Measurements from ENCODE around the gene ITGA2B. TPM values are rescaled to one million over a fixed set of nuclear protein-coding genes. Genes with fewer than 3 reads are reported as not detected.

ITGA2B gene
- total and polyA plus RNA-seq, 2 of the 13 experiments (the other 11 are each of a cell fraction or from before 2014, with no cell fraction given) = 0.38 to 1.1 TPM

- TF ChIP-seq STAT5B (CRISPR knock-in tag; IDR thresholded peaks at IDR 0.05) = no peak
- TF ChIP-seq, protein P1, sequence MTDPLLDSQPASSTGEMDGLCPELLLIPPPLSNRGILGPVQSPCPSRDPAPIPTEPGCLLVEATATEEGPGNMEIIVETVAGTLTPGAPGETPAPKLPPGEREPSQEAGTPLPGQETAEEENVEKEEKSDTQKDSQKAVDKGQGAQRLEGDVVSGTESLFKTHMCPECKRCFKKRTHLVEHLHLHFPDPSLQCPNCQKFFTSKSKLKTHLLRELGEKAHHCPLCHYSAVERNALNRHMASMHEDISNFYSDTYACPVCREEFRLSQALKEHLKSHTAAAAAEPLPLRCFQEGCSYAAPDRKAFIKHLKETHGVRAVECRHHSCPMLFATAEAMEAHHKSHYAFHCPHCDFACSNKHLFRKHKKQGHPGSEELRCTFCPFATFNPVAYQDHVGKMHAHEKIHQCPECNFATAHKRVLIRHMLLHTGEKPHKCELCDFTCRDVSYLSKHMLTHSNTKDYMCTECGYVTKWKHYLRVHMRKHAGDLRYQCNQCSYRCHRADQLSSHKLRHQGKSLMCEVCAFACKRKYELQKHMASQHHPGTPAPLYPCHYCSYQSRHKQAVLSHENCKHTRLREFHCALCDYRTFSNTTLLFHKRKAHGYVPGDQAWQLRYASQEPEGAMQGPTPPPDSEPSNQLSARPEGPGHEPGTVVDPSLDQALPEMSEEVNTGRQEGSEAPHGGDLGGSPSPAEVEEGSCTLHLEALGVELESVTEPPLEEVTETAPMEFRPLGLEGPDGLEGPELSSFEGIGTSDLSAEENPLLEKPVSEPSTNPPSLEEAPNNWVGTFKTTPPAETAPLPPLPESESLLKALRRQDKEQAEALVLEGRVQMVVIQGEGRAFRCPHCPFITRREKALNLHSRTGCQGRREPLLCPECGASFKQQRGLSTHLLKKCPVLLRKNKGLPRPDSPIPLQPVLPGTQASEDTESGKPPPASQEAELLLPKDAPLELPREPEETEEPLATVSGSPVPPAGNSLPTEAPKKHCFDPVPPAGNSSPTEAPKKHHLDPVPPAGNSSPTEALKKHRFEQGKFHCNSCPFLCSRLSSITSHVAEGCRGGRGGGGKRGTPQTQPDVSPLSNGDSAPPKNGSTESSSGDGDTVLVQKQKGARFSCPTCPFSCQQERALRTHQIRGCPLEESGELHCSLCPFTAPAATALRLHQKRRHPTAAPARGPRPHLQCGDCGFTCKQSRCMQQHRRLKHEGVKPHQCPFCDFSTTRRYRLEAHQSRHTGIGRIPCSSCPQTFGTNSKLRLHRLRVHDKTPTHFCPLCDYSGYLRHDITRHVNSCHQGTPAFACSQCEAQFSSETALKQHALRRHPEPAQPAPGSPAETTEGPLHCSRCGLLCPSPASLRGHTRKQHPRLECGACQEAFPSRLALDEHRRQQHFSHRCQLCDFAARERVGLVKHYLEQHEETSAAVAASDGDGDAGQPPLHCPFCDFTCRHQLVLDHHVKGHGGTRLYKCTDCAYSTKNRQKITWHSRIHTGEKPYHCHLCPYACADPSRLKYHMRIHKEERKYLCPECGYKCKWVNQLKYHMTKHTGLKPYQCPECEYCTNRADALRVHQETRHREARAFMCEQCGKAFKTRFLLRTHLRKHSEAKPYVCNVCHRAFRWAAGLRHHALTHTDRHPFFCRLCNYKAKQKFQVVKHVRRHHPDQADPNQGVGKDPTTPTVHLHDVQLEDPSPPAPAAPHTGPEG (CRISPR knock-in tag; IDR thresholded peaks at IDR 0.05) = no peak
- no peak for TF ChIP-seq ZFX (CRISPR knock-in tag; IDR thresholded peaks at IDR 0.05; ENCODE audit: low read depth)
- TF ChIP-seq, protein P2, sequence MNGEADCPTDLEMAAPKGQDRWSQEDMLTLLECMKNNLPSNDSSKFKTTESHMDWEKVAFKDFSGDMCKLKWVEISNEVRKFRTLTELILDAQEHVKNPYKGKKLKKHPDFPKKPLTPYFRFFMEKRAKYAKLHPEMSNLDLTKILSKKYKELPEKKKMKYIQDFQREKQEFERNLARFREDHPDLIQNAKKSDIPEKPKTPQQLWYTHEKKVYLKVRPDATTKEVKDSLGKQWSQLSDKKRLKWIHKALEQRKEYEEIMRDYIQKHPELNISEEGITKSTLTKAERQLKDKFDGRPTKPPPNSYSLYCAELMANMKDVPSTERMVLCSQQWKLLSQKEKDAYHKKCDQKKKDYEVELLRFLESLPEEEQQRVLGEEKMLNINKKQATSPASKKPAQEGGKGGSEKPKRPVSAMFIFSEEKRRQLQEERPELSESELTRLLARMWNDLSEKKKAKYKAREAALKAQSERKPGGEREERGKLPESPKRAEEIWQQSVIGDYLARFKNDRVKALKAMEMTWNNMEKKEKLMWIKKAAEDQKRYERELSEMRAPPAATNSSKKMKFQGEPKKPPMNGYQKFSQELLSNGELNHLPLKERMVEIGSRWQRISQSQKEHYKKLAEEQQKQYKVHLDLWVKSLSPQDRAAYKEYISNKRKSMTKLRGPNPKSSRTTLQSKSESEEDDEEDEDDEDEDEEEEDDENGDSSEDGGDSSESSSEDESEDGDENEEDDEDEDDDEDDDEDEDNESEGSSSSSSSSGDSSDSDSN (CRISPR knock-in tag; IDR thresholded peaks at IDR 0.05) = peak; percentile 87; the same call in 1 of the 2 replicates
- no peak; the same call in 1 of the 2 replicates for TF ChIP-seq HDAC2 (CRISPR knock-in tag; IDR thresholded peaks at IDR 0.05)
- peak; percentile 16; the same call in 1 of the 2 replicates for TF ChIP-seq FOXM1 (CRISPR knock-in tag; IDR thresholded peaks at IDR 0.05)
- no peak for TF ChIP-seq MED1 (CRISPR knock-in tag; IDR thresholded peaks at IDR 0.05)
- TF ChIP-seq NONO (IDR thresholded peaks at IDR 0.05) = no peak
- 0 out of 2 replicates have a peak, but pooled peaks have one; percentile 10 for TF ChIP-seq NONO (CRISPR knock-in tag; conservative IDR thresholded peaks at IDR 0.05)
- 0 out of 2 replicates have a peak, but pooled peaks have one; percentile 57 for TF ChIP-seq NCOA1 (CRISPR knock-in tag; IDR thresholded peaks at IDR 0.05)
- TF ChIP-seq PRDM10 (CRISPR knock-in tag; IDR thresholded peaks at IDR 0.05; ENCODE audit: low read depth) = no peak
- no peak for TF ChIP-seq SMYD3 (CRISPR knock-in tag; IDR thresholded peaks at IDR 0.05)
- TF ChIP-seq, protein P3, sequence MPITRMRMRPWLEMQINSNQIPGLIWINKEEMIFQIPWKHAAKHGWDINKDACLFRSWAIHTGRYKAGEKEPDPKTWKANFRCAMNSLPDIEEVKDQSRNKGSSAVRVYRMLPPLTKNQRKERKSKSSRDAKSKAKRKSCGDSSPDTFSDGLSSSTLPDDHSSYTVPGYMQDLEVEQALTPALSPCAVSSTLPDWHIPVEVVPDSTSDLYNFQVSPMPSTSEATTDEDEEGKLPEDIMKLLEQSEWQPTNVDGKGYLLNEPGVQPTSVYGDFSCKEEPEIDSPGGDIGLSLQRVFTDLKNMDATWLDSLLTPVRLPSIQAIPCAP (CRISPR knock-in tag; IDR thresholded peaks at IDR 0.05; ENCODE audit: low read depth) = no peak
- no peak for TF ChIP-seq CENPT (CRISPR knock-in tag; IDR thresholded peaks at IDR 0.05; ENCODE audit: low read depth)
- TF ChIP-seq ZFP36 (IDR thresholded peaks at IDR 0.05; ENCODE audit: borderline replicate concordance, low read depth, low read length, partially characterized antibody) = no peak
- no peak for TF ChIP-seq ZNF510 (CRISPR knock-in tag; IDR thresholded peaks at IDR 0.05; ENCODE audit: low read depth)
- TF ChIP-seq ZNF558 (CRISPR knock-in tag; IDR thresholded peaks at IDR 0.05; ENCODE audit: borderline replicate concordance) = peak; percentile 16; the same call in 1 of the 2 replicates
- no peak for TF ChIP-seq ZNF652 (CRISPR knock-in tag; IDR thresholded peaks at IDR 0.05; ENCODE audit: borderline replicate concordance, low read depth)
These were observed 65.3 kb downstream of the ITGA2B start (continued) for GRCh38 chr17:44324092-44324570.
